Stimulated activated CD8-positive, alpha-beta memory T cell treated with anti-CD3 and anti-CD28 coated beads, Interleukin-7, amount 100 ng/mL, for 24 hours (primary cell): ENCODE data around the gene RADIL.

Experiments
- DNase-seq: peaks from one replicate; pipeline ENCODE4 v3.0.0-alpha.2; 2020; ENCODE audit warnings: low read depth

Gene RADIL

GRCh38 chr7:4882169-4883032 is 1.1 kb downstream of the RADIL start:
- no peak for DNase-seq

DNA sequence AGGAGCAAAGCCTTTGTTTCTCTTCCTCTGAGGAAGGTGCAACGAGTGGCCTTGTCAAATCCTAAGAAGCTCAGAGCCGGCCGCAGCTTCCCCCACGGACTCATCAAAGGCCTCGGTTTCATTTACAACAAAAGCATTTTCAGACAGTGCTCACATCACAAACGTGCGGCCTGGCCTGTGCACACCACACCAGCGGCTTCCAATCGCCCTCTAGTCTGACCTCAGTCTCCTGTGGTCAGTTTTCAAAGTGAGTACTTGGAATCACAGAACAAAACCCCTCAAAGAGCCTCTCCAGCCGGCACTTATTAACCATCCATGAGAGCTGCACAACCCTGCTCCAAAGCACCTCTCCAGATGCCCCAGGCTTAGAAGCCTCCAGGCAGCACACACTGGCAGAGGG is 3.3 kb downstream of the RADIL start:
- no peak for DNase-seq

- no peak for DNase-seq
Measured at GRCh38 chr7:4879396-4880081, 4.0 kb downstream of the RADIL start.

- no peak for DNase-seq
Measured at GRCh38 chr7:4878336-4879335, 4.9 kb downstream of the RADIL start.

DNA sequence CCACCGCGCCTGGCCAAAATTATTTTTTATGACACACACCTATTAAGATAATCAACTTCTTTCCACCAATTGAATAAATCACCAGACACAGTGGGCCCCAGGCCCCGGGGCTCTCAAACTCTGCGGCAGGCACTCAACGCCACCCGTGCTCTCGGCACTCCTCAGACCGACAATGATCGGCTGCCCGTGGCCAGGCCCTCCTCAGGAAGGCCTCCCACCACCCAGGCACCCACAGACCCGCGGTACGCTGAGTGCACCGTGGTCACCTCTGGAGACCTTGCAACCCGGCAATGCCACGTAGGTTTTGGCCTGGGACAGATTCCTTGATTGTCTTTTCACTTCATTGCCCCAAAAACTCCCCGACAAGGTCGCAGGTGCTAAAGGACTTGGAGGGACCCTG is 6.9 kb downstream of the RADIL start:
- no peak for DNase-seq

DNA sequence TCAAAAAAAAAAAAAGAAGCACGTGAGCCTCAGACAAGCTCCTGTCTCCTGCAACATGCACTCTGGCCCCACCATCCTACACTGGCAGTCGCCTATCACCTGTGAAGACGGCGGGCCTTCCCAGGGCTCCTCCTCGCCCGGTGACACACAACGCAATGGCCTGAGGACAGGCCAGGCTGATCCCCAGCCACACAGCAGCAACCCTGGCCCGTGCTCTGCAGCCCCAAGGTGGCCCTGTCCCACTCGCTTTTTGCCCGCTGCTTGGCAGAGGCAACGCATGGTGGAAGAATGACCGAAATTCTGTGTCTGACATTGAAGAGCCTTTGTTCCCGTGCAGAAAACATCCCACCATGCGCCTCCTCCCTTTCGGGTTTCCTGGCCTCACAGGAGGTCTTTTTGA is 8.1 kb downstream of the RADIL start:
- DNase-seq: no peak

DNA sequence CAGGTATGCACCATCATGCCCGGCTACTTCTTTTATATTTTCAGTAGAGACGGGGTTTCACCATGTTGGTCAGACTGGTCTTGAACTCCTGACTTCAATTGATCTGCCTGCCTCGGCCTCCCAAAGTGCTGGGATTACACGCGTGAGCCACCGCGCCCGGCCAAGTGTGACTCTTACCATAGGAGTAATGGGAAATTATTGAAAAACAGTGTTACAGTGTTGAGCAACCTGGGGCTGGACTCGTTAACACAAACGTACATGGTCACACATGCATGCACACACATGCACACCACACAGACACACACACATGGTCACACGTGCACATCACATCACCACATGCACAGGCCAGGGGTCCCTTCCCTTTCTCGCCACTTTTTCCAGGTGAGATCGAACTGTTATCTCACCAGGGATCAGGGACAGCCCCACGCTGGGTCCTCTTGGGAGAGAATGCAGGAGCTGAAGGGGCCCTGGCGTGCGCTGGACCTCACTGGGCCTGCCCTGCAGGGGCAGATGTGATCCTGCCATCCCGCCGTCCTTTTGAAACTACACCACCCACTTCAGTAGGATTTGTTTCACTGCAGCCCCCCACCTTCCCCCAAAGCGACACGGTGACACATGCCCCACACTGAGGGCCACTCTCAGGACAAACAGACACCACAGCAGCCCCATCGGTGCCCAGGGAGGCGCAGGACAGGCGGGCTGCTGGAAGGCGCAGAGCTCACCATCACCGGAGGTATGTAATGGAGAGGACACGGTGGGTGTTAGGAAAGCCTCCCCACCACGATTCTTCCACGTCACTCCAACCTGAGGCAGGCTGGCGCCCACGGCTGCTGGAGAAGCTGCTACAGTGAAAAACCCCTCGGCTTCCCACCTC is 10.2 kb downstream of the RADIL start:
- no peak for DNase-seq

DNA sequence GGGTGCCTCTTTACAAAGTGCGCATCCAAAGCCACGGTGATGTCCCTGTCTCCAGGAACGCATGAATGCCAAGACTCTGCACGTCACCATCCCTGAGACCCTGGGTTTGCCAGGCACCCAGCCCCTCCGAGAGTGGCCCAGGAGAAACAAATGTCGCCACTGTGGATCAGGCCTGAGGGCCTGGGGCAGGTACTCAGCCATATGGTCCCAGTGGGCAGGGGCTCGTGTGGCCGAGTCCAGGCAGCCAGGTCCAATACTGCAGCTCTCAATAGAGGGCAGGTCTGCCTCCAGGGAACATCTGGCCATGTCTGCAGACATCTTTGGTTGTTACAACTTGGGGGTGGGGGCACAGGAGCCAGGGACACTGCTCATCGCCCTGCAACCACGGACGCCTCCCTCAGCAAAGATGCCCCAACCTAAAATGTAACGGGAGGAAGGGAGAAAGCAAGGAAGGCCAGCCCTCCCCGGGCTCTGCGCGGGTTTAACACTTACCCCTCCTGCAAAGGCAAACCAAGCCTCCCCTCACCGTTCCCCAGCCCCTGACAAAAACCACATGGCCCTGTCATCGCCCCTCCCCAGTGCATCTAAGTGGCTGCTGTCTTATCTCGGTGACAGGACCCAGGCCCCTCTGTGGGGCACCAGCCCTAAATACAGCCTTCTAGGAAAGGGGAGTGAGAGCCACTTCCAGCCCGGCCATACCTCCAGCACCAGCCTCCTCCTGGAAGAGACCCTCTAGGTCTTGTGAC is 11.4 kb downstream of the RADIL start:
- no peak for DNase-seq

GRCh38 chr7:4871056-4871680 is 12.3 kb downstream of the RADIL start:
- DNase-seq: no peak

DNA sequence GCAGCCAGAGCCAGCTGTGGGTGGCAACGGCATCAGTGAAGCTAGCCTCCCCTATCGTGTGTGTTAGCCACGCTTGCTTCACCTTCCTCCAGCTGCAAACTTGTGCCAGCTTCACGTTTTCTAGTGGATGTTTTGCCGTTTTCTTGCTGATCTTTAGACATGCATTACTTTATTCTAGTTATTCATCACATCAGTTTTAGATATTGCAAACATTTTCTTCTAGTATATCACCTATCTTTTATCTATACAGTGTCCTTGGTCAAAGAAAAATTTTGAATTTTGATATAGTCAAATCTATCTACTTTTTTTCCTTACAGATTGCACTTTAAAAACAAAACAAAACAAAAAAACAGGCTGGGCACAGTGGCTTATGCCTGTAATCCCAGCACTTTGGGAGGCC is 15.0 kb downstream of the RADIL start:
- no peak for DNase-seq

- DNase-seq: no peak
Measured at GRCh38 chr7:4866528-4867496, 16.7 kb downstream of the RADIL start.

DNA sequence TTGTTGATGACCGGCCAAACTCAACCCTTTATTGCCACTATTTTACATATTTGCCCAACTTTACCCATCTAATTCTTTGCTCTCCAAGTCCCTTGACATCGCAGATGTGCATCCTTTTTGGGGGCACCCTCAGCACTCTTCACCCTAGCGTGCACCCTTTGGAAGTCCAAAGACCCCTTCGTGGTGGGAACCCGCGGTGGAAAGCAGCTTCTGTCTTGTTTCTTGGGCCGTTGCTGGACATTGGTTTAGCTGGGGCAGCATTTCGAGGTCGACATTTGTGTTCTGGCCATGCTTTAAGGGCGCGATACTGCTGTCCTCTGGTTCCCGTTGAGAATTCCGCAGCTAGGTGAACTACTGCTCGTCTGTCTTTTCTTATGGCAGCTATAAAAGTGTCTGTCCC is 21.4 kb downstream of the RADIL start:
- DNase-seq: no peak

GRCh38 chr7:4861673-4862072 is 21.8 kb downstream of the RADIL start, which contains the start of gene PAPOLB:
Gene PAPOLB, minus strand, starts transcription at chr7:4862030. Its CDS starts 220 bp downstream, at chr7:4861810.
- DNase-seq: no peak

DNA sequence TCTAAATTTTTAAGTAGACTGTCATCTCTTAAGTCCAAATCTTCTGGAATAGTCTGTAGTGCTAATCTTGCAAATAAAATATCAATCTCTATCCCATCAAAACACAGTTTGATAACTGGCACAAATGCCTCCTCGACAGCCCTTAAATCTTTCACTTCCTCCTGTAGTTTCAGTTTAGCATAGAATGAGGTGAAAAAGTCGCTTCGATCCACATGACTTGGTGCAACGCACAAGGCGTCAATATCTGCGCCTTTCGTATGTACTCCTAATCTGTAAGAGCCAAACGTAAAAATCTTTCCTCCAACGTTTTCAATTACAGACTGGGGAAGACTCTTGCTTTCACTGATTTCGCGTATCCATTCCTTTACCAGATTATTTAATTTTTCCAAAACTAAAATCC is 22.3 kb downstream of the RADIL start:
- no peak for DNase-seq

- no peak for DNase-seq
Measured at GRCh38 chr7:4857189-4857588, 26.3 kb downstream of the RADIL start.

DNA sequence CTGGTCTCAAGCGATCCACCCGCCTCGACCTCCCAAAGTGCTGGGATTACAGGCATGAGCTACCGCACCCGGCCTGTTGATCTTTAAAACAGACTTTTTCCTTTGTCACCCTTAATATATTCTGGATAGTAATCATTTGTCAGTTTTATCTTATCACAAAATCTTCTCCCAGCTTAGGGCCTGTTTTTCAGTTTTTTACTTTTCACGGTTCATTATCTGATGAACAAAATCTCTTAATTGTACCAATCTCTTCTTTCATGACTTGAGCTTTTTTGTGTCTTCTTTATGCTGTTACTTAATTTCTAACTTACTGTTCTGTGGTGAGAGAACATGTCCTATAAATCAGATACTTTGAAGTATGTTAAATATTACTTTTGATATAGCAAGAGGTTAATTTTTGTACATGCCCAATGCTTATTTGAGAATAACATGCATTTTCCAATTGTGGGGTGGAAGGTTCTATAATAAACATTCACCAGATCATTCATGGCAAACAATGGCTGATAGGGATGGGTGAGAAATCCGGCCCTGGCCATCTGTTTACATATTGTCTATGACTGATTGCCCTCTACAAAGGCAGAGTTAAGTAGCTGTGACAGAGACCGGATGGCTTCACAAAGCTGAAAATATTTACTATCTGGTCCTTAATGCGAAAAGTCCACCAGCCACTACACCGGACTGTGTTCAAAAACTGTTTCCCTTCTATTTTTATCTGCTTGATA is 27.0 kb downstream of the RADIL start:
- no peak for DNase-seq

- DNase-seq: no peak
Measured at GRCh38 chr7:4854916-4855315, 28.6 kb downstream of the RADIL start.
